ENCODE data around the gene NBPF3.

NBPF3 gene, protein sequence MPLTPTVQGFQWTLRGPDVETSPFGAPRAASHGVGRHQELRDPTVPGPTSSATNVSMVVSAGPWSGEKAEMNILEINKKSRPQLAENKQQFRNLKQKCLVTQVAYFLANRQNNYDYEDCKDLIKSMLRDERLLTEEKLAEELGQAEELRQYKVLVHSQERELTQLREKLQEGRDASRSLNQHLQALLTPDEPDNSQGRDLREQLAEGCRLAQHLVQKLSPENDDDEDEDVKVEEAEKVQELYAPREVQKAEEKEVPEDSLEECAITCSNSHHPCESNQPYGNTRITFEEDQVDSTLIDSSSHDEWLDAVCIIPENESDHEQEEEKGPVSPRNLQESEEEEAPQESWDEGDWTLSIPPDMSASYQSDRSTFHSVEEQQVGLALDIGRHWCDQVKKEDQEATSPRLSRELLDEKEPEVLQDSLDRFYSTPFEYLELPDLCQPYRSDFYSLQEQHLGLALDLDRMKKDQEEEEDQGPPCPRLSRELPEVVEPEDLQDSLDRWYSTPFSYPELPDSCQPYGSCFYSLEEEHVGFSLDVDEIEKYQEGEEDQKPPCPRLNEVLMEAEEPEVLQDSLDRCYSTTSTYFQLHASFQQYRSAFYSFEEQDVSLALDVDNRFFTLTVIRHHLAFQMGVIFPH

DNA sequence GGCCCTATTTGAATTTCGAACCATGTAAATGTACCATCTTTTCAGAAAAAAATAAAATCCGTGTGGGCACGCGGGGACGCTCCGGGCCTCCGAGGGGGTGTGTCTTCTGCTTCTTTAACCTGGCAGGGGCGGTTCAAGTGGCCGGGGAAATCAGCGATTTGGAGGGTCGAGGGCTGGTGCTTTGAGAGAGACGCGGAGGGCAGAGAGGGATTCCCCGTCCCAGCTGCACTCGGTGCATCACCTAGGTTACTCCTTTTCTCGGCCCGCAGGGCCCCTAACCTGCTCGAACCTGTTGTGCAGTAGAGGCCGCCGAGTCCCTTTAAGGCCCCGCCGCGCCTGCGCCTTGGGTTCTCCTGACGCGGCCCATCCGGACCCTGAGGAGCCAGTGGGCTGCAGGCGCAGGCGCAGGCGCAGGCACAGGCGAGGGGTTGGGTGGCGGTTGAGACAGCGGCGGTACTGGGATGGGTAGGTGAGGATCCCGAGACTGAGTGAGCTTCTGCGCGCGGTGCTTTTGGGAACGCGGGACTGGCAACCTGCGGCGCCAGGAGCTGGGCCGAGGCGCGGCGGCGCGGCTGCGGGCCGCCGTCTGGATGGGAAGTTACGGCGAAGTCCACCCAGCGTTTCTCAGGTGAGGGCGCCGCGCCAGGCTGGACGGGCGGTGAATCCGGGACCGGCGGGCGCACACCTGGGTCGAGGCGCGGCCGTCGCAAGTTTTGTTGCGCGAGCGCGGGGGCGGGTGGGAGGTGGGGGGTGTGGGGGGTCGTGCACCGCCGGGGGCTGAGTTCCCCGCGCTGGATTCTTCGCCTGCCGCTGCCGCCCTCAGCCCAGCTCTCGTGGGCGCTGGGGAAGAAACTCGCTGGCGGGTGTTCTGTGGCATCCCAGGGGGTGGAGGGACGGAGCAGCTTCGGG is at the start of gene NBPF3:
Gene NBPF3, plus strand, starts transcription at position 417 of the 909 bp plus-strand sequence. CDS start 4,950 bp downstream, outside the sequence.
- Histone ChIP-seq H3K27ac (ENCODE audit: low read depth, low read length) (no peak within 1 kb of the TSS), H3K4me2 (ENCODE audit: low read length) (peak within 1 kb of the TSS; percentile 75), H3K4me1 (ENCODE audit: control insufficient read depth, low read length) (no peaks in the 10 kb centered on the region; the same call in none of the 2 replicates), H3F3A (ENCODE audit: control insufficient read depth, insufficient read depth) (no peaks in the 10 kb centered on the region), H4K20me1 (ENCODE audit: control insufficient read depth, insufficient read depth, low read depth, low read length) (no peaks in the 10 kb centered on the region), H3K27me3 (ENCODE audit: control insufficient read depth, low read length) (no peaks in the 10 kb centered on the region), H3K36me3 (ENCODE audit: control insufficient read depth, low read length) (no peaks in the 10 kb centered on the region), H3K9me3 (ENCODE audit: control insufficient read depth, insufficient read depth, low read length) (no peaks in the 10 kb centered on the region), H3K4me3 (ENCODE audit: low read length) (peak within 1 kb of the TSS; percentile 71), H3K9me2 (replicated peaks; ENCODE audit: control insufficient read depth, low read length) (no peaks in the 10 kb centered on the region), H3K79me2 (ENCODE audit: control insufficient read depth, low read length) (peaks cover 11% of the 10 kb centered on the region)
- TF ChIP-seq, protein P1, sequence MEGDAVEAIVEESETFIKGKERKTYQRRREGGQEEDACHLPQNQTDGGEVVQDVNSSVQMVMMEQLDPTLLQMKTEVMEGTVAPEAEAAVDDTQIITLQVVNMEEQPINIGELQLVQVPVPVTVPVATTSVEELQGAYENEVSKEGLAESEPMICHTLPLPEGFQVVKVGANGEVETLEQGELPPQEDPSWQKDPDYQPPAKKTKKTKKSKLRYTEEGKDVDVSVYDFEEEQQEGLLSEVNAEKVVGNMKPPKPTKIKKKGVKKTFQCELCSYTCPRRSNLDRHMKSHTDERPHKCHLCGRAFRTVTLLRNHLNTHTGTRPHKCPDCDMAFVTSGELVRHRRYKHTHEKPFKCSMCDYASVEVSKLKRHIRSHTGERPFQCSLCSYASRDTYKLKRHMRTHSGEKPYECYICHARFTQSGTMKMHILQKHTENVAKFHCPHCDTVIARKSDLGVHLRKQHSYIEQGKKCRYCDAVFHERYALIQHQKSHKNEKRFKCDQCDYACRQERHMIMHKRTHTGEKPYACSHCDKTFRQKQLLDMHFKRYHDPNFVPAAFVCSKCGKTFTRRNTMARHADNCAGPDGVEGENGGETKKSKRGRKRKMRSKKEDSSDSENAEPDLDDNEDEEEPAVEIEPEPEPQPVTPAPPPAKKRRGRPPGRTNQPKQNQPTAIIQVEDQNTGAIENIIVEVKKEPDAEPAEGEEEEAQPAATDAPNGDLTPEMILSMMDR (IDR thresholded peaks at IDR 0.05; ENCODE audit: low read depth, low read length, poor library complexity, severe bottlenecking), result no peak
- TF ChIP-seq EZH2phosphoT487 (IDR thresholded peaks at IDR 0.05; ENCODE audit: borderline replicate concordance, low read length), result no peak

DNA sequence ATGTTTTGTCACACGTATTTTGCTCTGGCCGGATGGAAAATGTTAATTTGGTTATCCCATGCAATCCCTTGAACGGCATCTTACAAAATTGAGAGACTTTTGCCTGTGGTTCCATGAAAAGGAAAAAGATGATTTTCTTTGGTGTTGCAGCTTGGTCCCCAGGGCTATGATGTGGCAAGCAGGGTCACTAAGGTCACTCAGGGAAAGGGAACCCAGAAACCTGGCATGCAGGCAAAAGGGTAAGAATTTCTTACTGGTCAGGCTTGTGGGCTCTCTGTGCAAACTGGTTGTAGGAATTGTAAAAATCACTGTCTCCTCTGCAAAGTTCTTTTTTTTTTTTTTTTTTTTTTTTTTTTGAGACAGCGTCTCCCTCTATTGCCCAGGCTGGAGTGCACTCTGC is 48.4 kb upstream of the NBPF3 start:
- Histone ChIP-seq H3K79me2 (ENCODE audit: control insufficient read depth, low read length) (no peaks in the 10 kb centered on the region), H4K20me1 (ENCODE audit: control insufficient read depth, insufficient read depth, low read depth, low read length) (no peaks in the 10 kb centered on the region), H3K36me3 (ENCODE audit: control insufficient read depth, low read length) (no peaks in the 10 kb centered on the region), H3K4me1 (ENCODE audit: control insufficient read depth, low read length) (peaks cover 11% of the 10 kb centered on the region), H3F3A (ENCODE audit: control insufficient read depth, insufficient read depth) (no peaks in the 10 kb centered on the region), H3K4me3 (ENCODE audit: low read length) (no peak overlapping the region), H3K4me2 (ENCODE audit: low read length) (no peak overlapping the region), H3K9me3 (ENCODE audit: control insufficient read depth, insufficient read depth, low read length) (no peaks in the 10 kb centered on the region), H3K27me3 (ENCODE audit: control insufficient read depth, low read length) (no peaks in the 10 kb centered on the region), H3K9me2 (replicated peaks; ENCODE audit: control insufficient read depth, low read length) (no peaks in the 10 kb centered on the region), H3K27ac (ENCODE audit: low read depth, low read length) (no peak overlapping the region)
- no peak for TF ChIP-seq EZH2phosphoT487 (IDR thresholded peaks at IDR 0.05; ENCODE audit: borderline replicate concordance, low read length)
- TF ChIP-seq, protein P1 (IDR thresholded peaks at IDR 0.05; ENCODE audit: low read depth, low read length, poor library complexity, severe bottlenecking), result no peak

DNA sequence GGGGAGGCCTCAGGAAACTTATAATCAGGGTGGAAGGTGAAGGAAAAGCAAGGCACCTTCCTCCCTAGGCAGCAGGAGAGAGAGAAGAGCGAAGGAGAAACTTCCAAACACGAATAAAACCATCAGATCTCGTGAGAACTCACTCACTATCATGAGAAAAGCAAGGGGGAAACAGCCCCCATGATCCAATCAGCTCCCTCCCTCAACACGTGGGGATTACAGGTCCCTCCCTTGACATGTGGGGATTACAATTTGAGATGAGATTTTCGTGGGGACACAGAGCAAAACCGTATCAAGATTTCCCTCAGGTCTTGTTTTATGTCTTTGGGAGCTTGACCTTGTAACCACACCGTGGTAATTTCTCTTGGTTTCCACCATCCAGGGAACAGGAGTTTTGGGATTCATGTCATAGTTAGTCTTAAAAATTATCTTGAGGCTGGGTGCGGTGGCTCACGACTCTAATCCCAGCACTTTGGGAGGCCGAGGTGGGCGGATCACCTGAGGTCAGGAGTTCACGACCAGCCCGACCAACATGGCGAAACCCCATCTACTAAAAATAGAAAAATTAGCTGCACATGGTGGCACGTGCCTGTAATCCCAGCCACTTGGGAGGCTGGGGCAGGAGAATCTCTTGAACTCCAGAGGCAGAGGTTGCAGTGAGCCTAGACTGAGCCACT is 47.2 kb upstream of the NBPF3 start:
- no peaks in the 10 kb centered on the region for H3K9me2 ChIP-seq (replicated peaks; ENCODE audit: control insufficient read depth, low read length)
- no peak overlapping the region for H3K27ac ChIP-seq (ENCODE audit: low read depth, low read length)
- no peaks in the 10 kb centered on the region for H3K79me2 ChIP-seq (ENCODE audit: control insufficient read depth, low read length)
- H4K20me1 ChIP-seq (ENCODE audit: control insufficient read depth, insufficient read depth, low read depth, low read length), result no peaks in the 10 kb centered on the region
- H3K4me3 ChIP-seq (ENCODE audit: low read length), result no peak overlapping the region
- TF ChIP-seq, protein P1 (IDR thresholded peaks at IDR 0.05; ENCODE audit: low read depth, low read length, poor library complexity, severe bottlenecking), result no peak
- no peak for TF ChIP-seq EZH2phosphoT487 (IDR thresholded peaks at IDR 0.05; ENCODE audit: borderline replicate concordance, low read length)
- peaks cover 24% of the 10 kb centered on the region for H3K4me1 ChIP-seq (ENCODE audit: control insufficient read depth, low read length)
- no peaks in the 10 kb centered on the region for H3K27me3 ChIP-seq (ENCODE audit: control insufficient read depth, low read length)
- H3K4me2 ChIP-seq (ENCODE audit: low read length), result no peak overlapping the region
- no peaks in the 10 kb centered on the region for H3K36me3 ChIP-seq (ENCODE audit: control insufficient read depth, low read length)
- no peaks in the 10 kb centered on the region for H3K9me3 ChIP-seq (ENCODE audit: control insufficient read depth, insufficient read depth, low read length)
- H3F3A ChIP-seq (ENCODE audit: control insufficient read depth, insufficient read depth), result 0 out of 2 replicates have a peak, but pooled peaks cover 3% of the 10 kb centered on the region

Data from DOHH2 (cell line).